Measurements from ENCODE around the gene SNX21.
A peak's percentile ranks its signal among the peaks of the same experiment; 100 is the strongest.
"Not testable (repeated sequence)": the region's sequence is repeated elsewhere in the genome, so short reads cannot be mapped to it uniquely, and the experiment has no call there.

The SNX21 gene

GRCh38 chr20:45822857-45823256 is 10.7 kb upstream of the SNX21 start:
- DNase-seq, result peak in 7 of 58 donors; percentile 12 to 41 (median 22)

- peak in 5 of 58 donors; percentile 12 to 18 (median 14) for DNase-seq
These were observed 9.4 kb upstream of the SNX21 start for GRCh38 chr20:45823949-45824835.

- peak in 2 of 58 donors; percentile 9 to 11 for DNase-seq
These were observed 7.1 kb upstream of the SNX21 start for GRCh38 chr20:45826381-45827019.

GRCh38 chr20:45827030-45827652 is 6.5 kb upstream of the SNX21 start, which contains the start of gene TNNC2:
TSS of gene TNNC2 (minus strand) at chr20:45827312. CDS start at chr20:45827248, 64 bp downstream.
- no peak for DNase-seq

GRCh38 chr20:45827712-45828111 is 5.9 kb upstream of the SNX21 start:
- no peak for DNase-seq

- no peak for DNase-seq
These were observed 5.0 kb upstream of the SNX21 start for GRCh38 chr20:45828589-45828988.

- not testable (repeated sequence) for DNase-seq
These were observed 3.9 kb upstream of the SNX21 start for GRCh38 chr20:45829673-45830106.

- DNase-seq, result no peak
These were observed 980 bp upstream of the SNX21 start for GRCh38 chr20:45832619-45833018.

- DNase-seq, result peak in 54 of 58 donors; percentile 25 to 80 (median 70)
These were observed 541 bp downstream of the SNX21 start for GRCh38 chr20:45833883-45834796.

- DNase-seq, result no peak
These were observed 1.2 kb downstream of the SNX21 start for GRCh38 chr20:45834797-45835161.

GRCh38 chr20:45835329-45835765 is 1.7 kb downstream of the SNX21 start:
- no peak for DNase-seq

- DNase-seq, result peak in 2 of 58 donors; percentile 2 to 18
These were observed 2.2 kb downstream of the SNX21 start for GRCh38 chr20:45835825-45836224.

GRCh38 chr20:45836841-45837240 is 3.2 kb downstream of the SNX21 start:
- no peak for DNase-seq

GRCh38 chr20:45840700-45841198 is 7.2 kb downstream of the SNX21 start:
- no peak for DNase-seq

GRCh38 chr20:45841407-45842129 is 8.0 kb downstream of the SNX21 start:
- no peak for DNase-seq

- no peak for DNase-seq
These were observed 8.7 kb downstream of the SNX21 start for GRCh38 chr20:45842169-45842812.

- no peak for DNase-seq
These were observed 9.9 kb downstream of the SNX21 start for GRCh38 chr20:45843506-45843905.

- DNase-seq, result no peak
These were observed 11.9 kb downstream of the SNX21 start for GRCh38 chr20:45845452-45845851.

- DNase-seq, result no peak
These were observed 14.8 kb downstream of the SNX21 start for GRCh38 chr20:45848421-45848820.
